Esophagus muscularis mucosa (tissue), 4 donors: Measurements from ENCODE around the gene UST.

Experiments used
- EP300 ChIP-seq: sonication (generic); formaldehyde crosslinking; IDR thresholded peaks from one replicate; pipeline ENCODE4 v1.6.1; 2017; ENCODE audit warnings: antibody characterized with exemption
- POLR2A ChIP-seq: fragments of 450-650 bp; IDR thresholded peaks from one replicate; pipeline ENCODE4 v1.6.1; 2017; ENCODE audit warnings: antibody characterized with exemption, moderate library complexity, mild to moderate bottlenecking, low read depth
- TF ChIP-seq, protein P1 (sequence below), 3 experiments: fragments of 200-600 bp in 2 of 3; fragments of 450-650 bp in 1 of 3; sonication (generic) in 2 of 3; IDR thresholded peaks; one replicate each; pipeline ENCODE4 v1.5.1; 2017 to 2019; ENCODE audit warnings: antibody characterized with exemption in 3 of 3, mild to moderate bottlenecking in 2 of 3, moderate library complexity in 1 of 3

DNA sequence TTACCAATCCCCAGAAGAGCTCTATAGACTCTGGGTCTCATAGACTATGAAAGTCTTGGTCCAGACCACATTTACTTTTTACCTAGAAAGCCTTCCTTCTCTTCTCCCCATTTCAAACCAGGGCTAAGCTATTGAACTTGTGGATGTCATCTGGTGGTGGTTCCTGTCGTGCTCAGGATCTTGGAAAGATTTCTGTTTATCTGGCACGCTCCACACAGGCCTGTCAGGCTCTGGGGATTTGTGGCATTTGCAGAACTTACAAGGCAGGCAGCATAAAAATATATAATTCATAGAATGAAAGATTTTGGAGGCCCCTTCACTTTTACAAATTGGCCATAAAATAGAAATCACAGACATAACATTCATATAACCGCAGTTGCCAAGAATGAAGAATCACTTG is 188.1 kb downstream of the UST start:
- TF ChIP-seq, protein P1, sequence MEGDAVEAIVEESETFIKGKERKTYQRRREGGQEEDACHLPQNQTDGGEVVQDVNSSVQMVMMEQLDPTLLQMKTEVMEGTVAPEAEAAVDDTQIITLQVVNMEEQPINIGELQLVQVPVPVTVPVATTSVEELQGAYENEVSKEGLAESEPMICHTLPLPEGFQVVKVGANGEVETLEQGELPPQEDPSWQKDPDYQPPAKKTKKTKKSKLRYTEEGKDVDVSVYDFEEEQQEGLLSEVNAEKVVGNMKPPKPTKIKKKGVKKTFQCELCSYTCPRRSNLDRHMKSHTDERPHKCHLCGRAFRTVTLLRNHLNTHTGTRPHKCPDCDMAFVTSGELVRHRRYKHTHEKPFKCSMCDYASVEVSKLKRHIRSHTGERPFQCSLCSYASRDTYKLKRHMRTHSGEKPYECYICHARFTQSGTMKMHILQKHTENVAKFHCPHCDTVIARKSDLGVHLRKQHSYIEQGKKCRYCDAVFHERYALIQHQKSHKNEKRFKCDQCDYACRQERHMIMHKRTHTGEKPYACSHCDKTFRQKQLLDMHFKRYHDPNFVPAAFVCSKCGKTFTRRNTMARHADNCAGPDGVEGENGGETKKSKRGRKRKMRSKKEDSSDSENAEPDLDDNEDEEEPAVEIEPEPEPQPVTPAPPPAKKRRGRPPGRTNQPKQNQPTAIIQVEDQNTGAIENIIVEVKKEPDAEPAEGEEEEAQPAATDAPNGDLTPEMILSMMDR (IDR thresholded peaks at IDR 0.05) = no peak
- TF ChIP-seq POLR2A (no peak), EP300 (no peak)
